HG02759 (cell line): ENCODE data around the gene MYPN.
A peak's percentile ranks its signal among the peaks of the same experiment; 100 is the strongest.

Experiments
- ATAC-seq: cut with Tn5 transposase; IDR thresholded peaks from one replicate; pipeline ENCODE4 v1.9.1; 2021; ENCODE audit warnings: mild to moderate bottlenecking, moderate library complexity; ENCODE audit not compliant: unreplicated experiment

MYPN gene

GRCh38 chr10:68088740-68089139, 20.5 kb upstream of the MYPN start:
- peak; percentile 64 for ATAC-seq

- no peak for ATAC-seq
Measured at GRCh38 chr10:68090586-68090985, 18.7 kb upstream of the MYPN start.

GRCh38 chr10:68092512-68092911, 16.8 kb upstream of the MYPN start:
- ATAC-seq: no peak

GRCh38 chr10:68095153-68095552, 14.1 kb upstream of the MYPN start:
- no peak for ATAC-seq

GRCh38 chr10:68096913-68097516, 12.3 kb upstream of the MYPN start:
- ATAC-seq: no peak

GRCh38 chr10:68099736-68100135, 9.6 kb upstream of the MYPN start:
- ATAC-seq: no peak

GRCh38 chr10:68101066-68101465, 8.2 kb upstream of the MYPN start:
- no peak for ATAC-seq

GRCh38 chr10:68103261-68103878, 5.9 kb upstream of the MYPN start:
- no peak for ATAC-seq

- ATAC-seq: no peak
Measured at GRCh38 chr10:68103901-68104300, 5.4 kb upstream of the MYPN start.

- no peak for ATAC-seq
Measured at GRCh38 chr10:68105820-68106219, 3.5 kb upstream of the MYPN start.

GRCh38 chr10:68106656-68107055, 2.6 kb upstream of the MYPN start:
- ATAC-seq: no peak

GRCh38 chr10:68107651-68108050, 1.6 kb upstream of the MYPN start:
- ATAC-seq: no peak

- ATAC-seq: no peak
Measured at GRCh38 chr10:68108051-68108450, 1.2 kb upstream of the MYPN start.

- ATAC-seq: no peak
Measured at GRCh38 chr10:68108653-68109052, 635 bp upstream of the MYPN start.

GRCh38 chr10:68110027-68110426, 739 bp downstream of the MYPN start:
- ATAC-seq: no peak

GRCh38 chr10:68111584-68111983, 2.3 kb downstream of the MYPN start:
- ATAC-seq: no peak

GRCh38 chr10:68112837-68113236, 3.5 kb downstream of the MYPN start:
- no peak for ATAC-seq

GRCh38 chr10:68118657-68119056, 9.4 kb downstream of the MYPN start:
- ATAC-seq: no peak

- no peak for ATAC-seq
Measured at GRCh38 chr10:68121020-68121743, 11.9 kb downstream of the MYPN start.

- no peak for ATAC-seq
Measured at GRCh38 chr10:68121852-68122251, 12.6 kb downstream of the MYPN start.

- ATAC-seq: no peak
Measured at GRCh38 chr10:68124718-68125117, 15.4 kb downstream of the MYPN start.

GRCh38 chr10:68125772-68126171, 16.5 kb downstream of the MYPN start:
- no peak for ATAC-seq
